Measurements from ENCODE around the gene APOL1. TPM values are rescaled to one million over a fixed set of nuclear protein-coding genes. Genes with fewer than 3 reads are reported as not detected.

Gene APOL1
- polyA plus RNA-seq, 1 donor from 2014 or later, result not detected

GRCh38 chr22:36237462-36238372 lies 15.2 kb upstream of the APOL1 start:
- H3K9ac ChIP-seq (ENCODE audit: low read length), result no peak overlapping the region
- no peak overlapping the region for H3K4me2 ChIP-seq (ENCODE audit: low read length)
- no peaks in the 10 kb centered on the region for H3K9me2 ChIP-seq (ENCODE audit: insufficient read depth, low read length)
- no peaks in the 10 kb centered on the region for H3K36me3 ChIP-seq (ENCODE audit: insufficient read depth, low read length)
- no peaks in the 10 kb centered on the region for H3K9me3 ChIP-seq (ENCODE audit: low read length)
- H3K27ac ChIP-seq (ENCODE audit: low read length), result no peak overlapping the region
- no peak overlapping the region for H3K4me3 ChIP-seq (ENCODE audit: low read length)
- H3F3A ChIP-seq (ENCODE audit: insufficient read depth, low read length, poor library complexity, severe bottlenecking), result no peaks in the 10 kb centered on the region
- H3K27me3 ChIP-seq (ENCODE audit: insufficient read depth, low read depth, low read length), result no peaks in the 10 kb centered on the region
- TF ChIP-seq EZH2 (IDR thresholded peaks at IDR 0.05; ENCODE audit: borderline replicate concordance, insufficient read depth, low read length, poor library complexity, severe bottlenecking) (no peak), POLR2AphosphoS5 (IDR thresholded peaks at IDR 0.05) (no peak), MXI1 (conservative IDR thresholded peaks at IDR 0.05; ENCODE audit: poor library complexity, severe bottlenecking) (no peak), REST (IDR thresholded peaks at IDR 0.05; ENCODE audit: borderline replicate concordance) (no peak), SMC3 (conservative IDR thresholded peaks at IDR 0.05; ENCODE audit: poor library complexity) (no peak), RAD21 (conservative IDR thresholded peaks at IDR 0.05) (no peak), CTCF (IDR thresholded peaks at IDR 0.05; ENCODE audit: poor library complexity, severe bottlenecking) (no peak), TAF1 (IDR thresholded peaks at IDR 0.05; ENCODE audit: low read depth) (no peak), EP300 (conservative IDR thresholded peaks at IDR 0.05; ENCODE audit: poor library complexity, severe bottlenecking) (no peak)
- no peaks in the 10 kb centered on the region for H3K79me2 ChIP-seq (replicated peaks; ENCODE audit: insufficient read depth, low read length)
- no peak overlapping the region for H2AFZ ChIP-seq (ENCODE audit: low read depth, low read length)
- H4K20me1 ChIP-seq (ENCODE audit: insufficient read depth), result no peaks in the 10 kb centered on the region

DNA sequence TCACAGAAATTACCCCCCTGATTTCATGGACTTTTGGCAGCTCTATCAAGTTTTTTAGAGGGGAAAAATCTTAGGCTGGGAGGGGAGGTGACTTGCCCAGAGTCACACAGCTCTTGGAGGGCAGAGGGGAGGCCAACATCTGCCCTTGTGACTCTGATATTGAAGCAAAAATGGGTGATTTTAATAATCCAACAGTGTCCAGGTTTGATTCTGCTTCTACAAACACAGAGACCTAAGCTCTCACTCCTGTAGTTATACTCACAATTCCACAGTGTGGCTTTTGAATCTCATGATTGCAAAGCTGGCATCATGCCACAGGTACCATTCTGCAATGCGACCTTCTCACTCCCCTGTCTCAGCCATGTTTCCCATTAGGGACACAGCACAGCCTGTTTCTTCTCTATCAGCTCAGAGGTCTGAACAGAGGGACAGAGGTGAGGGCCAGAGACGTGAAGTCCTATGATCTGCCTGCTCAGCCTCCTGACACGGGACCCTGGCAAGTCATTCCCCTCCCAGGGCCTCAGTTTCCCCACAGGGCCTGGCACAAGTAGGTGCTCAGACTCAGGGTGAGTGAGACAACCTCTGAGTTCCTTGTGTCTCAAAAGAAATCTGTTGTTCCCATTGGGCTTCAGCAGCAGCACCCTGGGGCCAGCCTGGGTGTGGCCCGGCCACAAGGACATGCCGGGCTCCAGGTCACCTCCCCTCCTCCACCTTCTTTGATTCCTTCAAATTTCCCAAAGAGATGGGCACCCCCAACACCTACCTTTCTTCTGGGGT lies 14.4 kb upstream of the APOL1 start:
- no peaks in the 10 kb centered on the region for H3K79me2 ChIP-seq (replicated peaks; ENCODE audit: insufficient read depth, low read length)
- H3K9me3 ChIP-seq (ENCODE audit: low read length), result no peaks in the 10 kb centered on the region
- no peaks in the 10 kb centered on the region for H3K27me3 ChIP-seq (ENCODE audit: insufficient read depth, low read depth, low read length)
- H3F3A ChIP-seq (ENCODE audit: insufficient read depth, low read length, poor library complexity, severe bottlenecking), result no peaks in the 10 kb centered on the region
- no peaks in the 10 kb centered on the region for H4K20me1 ChIP-seq (ENCODE audit: insufficient read depth)
- H3K9ac ChIP-seq (ENCODE audit: low read length), result no peak overlapping the region
- H3K27ac ChIP-seq (ENCODE audit: low read length), result no peak overlapping the region
- H2AFZ ChIP-seq (ENCODE audit: low read depth, low read length), result no peak overlapping the region
- H3K4me3 ChIP-seq (ENCODE audit: low read length), result no peak overlapping the region
- H3K36me3 ChIP-seq (ENCODE audit: insufficient read depth, low read length), result no peaks in the 10 kb centered on the region
- TF ChIP-seq REST (IDR thresholded peaks at IDR 0.05; ENCODE audit: borderline replicate concordance) (no peak), MXI1 (conservative IDR thresholded peaks at IDR 0.05; ENCODE audit: poor library complexity, severe bottlenecking) (no peak), TAF1 (IDR thresholded peaks at IDR 0.05; ENCODE audit: low read depth) (no peak), EP300 (conservative IDR thresholded peaks at IDR 0.05; ENCODE audit: poor library complexity, severe bottlenecking) (no peak), RAD21 (conservative IDR thresholded peaks at IDR 0.05) (no peak), EZH2 (IDR thresholded peaks at IDR 0.05; ENCODE audit: borderline replicate concordance, insufficient read depth, low read length, poor library complexity, severe bottlenecking) (no peak), SMC3 (conservative IDR thresholded peaks at IDR 0.05; ENCODE audit: poor library complexity) (no peak), POLR2AphosphoS5 (IDR thresholded peaks at IDR 0.05) (no peak), CTCF (IDR thresholded peaks at IDR 0.05; ENCODE audit: poor library complexity, severe bottlenecking) (no peak)
- H3K9me2 ChIP-seq (ENCODE audit: insufficient read depth, low read length), result no peaks in the 10 kb centered on the region
- H3K4me2 ChIP-seq (ENCODE audit: low read length), result no peak overlapping the region
